ENCODE results near the gene ATG10. TPM values are rescaled to one million over a fixed set of nuclear protein-coding genes. Genes with fewer than 3 reads are reported as not detected.

Gene ATG10
- total RNA-seq, 1 donor from 2014 or later = 14.8 TPM

- TF ChIP-seq CTCF (IDR thresholded peaks at IDR 0.05; ENCODE audit: unreplicated experiment) = no peak
- Mint-ChIP-seq H3K27ac (no peak overlapping the region), H3K36me3 (peaks cover 22% of the 10 kb centered on the region), H3K4me3 (no peak overlapping the region), H3K9me3 (peaks cover 27% of the 10 kb centered on the region), H3K27me3 (ENCODE audit: low read depth) (no peaks in the 10 kb centered on the region), H3K4me1 (no peaks in the 10 kb centered on the region)
- DNase-seq (ENCODE audit: low spot score in 2 of 2, unreplicated experiment in 2 of 2) = no peak
Measured at GRCh38 chr5:82095536-82095935, 123.7 kb downstream of the ATG10 start.

- Mint-ChIP-seq H3K4me1 (no peaks in the 10 kb centered on the region), H3K9me3 (peaks cover 24% of the 10 kb centered on the region), H3K27me3 (ENCODE audit: low read depth) (no peaks in the 10 kb centered on the region), H3K27ac (no peak overlapping the region), H3K4me3 (no peak overlapping the region), H3K36me3 (peaks cover 19% of the 10 kb centered on the region)
- no peak for TF ChIP-seq CTCF (IDR thresholded peaks at IDR 0.05; ENCODE audit: unreplicated experiment)
- no peak for DNase-seq (ENCODE audit: low spot score in 2 of 2, unreplicated experiment in 2 of 2)
Measured at GRCh38 chr5:82096249-82096648, 124.4 kb downstream of the ATG10 start.

- DNase-seq (ENCODE audit: low spot score in 2 of 2, unreplicated experiment in 2 of 2) = no peak
- H3K4me3 Mint-ChIP-seq = no peak overlapping the region
- no peaks in the 10 kb centered on the region for H3K9me3 Mint-ChIP-seq
- no peaks in the 10 kb centered on the region for H3K27me3 Mint-ChIP-seq (ENCODE audit: low read depth)
- H3K4me1 Mint-ChIP-seq = peaks cover 3% of the 10 kb centered on the region
- H3K27ac Mint-ChIP-seq = no peak overlapping the region
- no peaks in the 10 kb centered on the region for H3K36me3 Mint-ChIP-seq
- no peak for TF ChIP-seq CTCF (IDR thresholded peaks at IDR 0.05; ENCODE audit: unreplicated experiment)
Measured at GRCh38 chr5:82100303-82101077, 128.7 kb downstream of the ATG10 start.

- no peak overlapping the region for H3K27ac Mint-ChIP-seq
- peaks cover 15% of the 10 kb centered on the region for H3K4me1 Mint-ChIP-seq
- DNase-seq (ENCODE audit: low spot score in 2 of 2, unreplicated experiment in 2 of 2) = no peak
- TF ChIP-seq CTCF (IDR thresholded peaks at IDR 0.05; ENCODE audit: unreplicated experiment) = no peak
- H3K27me3 Mint-ChIP-seq (ENCODE audit: low read depth) = no peaks in the 10 kb centered on the region
- H3K9me3 Mint-ChIP-seq = no peaks in the 10 kb centered on the region
- H3K4me3 Mint-ChIP-seq = no peak overlapping the region
- no peaks in the 10 kb centered on the region for H3K36me3 Mint-ChIP-seq
Measured at GRCh38 chr5:82104872-82105271, 133.0 kb downstream of the ATG10 start.

GRCh38 chr5:82105457-82105856, 133.6 kb downstream of the ATG10 start:
- peaks cover 15% of the 10 kb centered on the region for H3K4me1 Mint-ChIP-seq
- H3K9me3 Mint-ChIP-seq = no peaks in the 10 kb centered on the region
- no peak overlapping the region for H3K4me3 Mint-ChIP-seq
- no peak for TF ChIP-seq CTCF (IDR thresholded peaks at IDR 0.05; ENCODE audit: unreplicated experiment)
- no peak for DNase-seq (ENCODE audit: low spot score in 2 of 2, unreplicated experiment in 2 of 2)
- no peaks in the 10 kb centered on the region for H3K27me3 Mint-ChIP-seq (ENCODE audit: low read depth)
- no peak overlapping the region for H3K27ac Mint-ChIP-seq
- no peaks in the 10 kb centered on the region for H3K36me3 Mint-ChIP-seq

Measured in mesothelial cell of epicardium (in vitro differentiated cells).